NB4 (cell line): ENCODE data around the gene GARNL3.

Source experiments
- POLR2A ChIP-seq: IDR thresholded peaks from 2 replicates; pipeline ENCODE4 v1.6.1; 2011; ENCODE audit warnings: mild to moderate bottlenecking; ENCODE audit not compliant: insufficient read length; ENCODE audit errors: extremely low read depth
- TF ChIP-seq, protein P1 (sequence below): IDR thresholded peaks from one replicate; pipeline ENCODE4 v1.5.1; 2012; ENCODE audit warnings: low read depth, low read length

GRCh38 chr9:127283135-127283534, 18.6 kb downstream of the GARNL3 start:
- TF ChIP-seq, protein P1, sequence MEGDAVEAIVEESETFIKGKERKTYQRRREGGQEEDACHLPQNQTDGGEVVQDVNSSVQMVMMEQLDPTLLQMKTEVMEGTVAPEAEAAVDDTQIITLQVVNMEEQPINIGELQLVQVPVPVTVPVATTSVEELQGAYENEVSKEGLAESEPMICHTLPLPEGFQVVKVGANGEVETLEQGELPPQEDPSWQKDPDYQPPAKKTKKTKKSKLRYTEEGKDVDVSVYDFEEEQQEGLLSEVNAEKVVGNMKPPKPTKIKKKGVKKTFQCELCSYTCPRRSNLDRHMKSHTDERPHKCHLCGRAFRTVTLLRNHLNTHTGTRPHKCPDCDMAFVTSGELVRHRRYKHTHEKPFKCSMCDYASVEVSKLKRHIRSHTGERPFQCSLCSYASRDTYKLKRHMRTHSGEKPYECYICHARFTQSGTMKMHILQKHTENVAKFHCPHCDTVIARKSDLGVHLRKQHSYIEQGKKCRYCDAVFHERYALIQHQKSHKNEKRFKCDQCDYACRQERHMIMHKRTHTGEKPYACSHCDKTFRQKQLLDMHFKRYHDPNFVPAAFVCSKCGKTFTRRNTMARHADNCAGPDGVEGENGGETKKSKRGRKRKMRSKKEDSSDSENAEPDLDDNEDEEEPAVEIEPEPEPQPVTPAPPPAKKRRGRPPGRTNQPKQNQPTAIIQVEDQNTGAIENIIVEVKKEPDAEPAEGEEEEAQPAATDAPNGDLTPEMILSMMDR, result no peak
- TF ChIP-seq POLR2A, result no peak
